BLaER1 treated with 17β-estradiol and CSF1 and Interleukin-3, amounts not matched to agents 10 nM and 100 nM (cell line): ENCODE results near the gene ZNF76.

Experiments
- H3K27ac ChIP-seq, 11 experiments: shearing (Covaris generic); formaldehyde crosslinking; 2 replicates each; pipeline ENCODE4 v1.8.1; 2022
- H3K27me3 ChIP-seq, 11 experiments: shearing (Covaris generic); formaldehyde crosslinking; 2 replicates each; pipeline ENCODE4 v1.8.1; 2022
- H3K36me3 ChIP-seq, 11 experiments: shearing (Covaris generic); formaldehyde crosslinking; 2 replicates each; pipeline ENCODE4 v1.8.1; 2022
- H3K4me1 ChIP-seq, 10 experiments: shearing (Covaris generic); formaldehyde crosslinking; 2 replicates each; pipeline ENCODE4 v1.8.1; 2022
- H3K4me2 ChIP-seq, 11 experiments: shearing (Covaris generic); formaldehyde crosslinking; 2 replicates each; pipeline ENCODE4 v1.8.1; 2022
- H3K4me3 ChIP-seq, 10 experiments: shearing (Covaris generic); formaldehyde crosslinking; 2 replicates each; pipeline ENCODE4 v1.8.1; 2022
- H3K9ac ChIP-seq, 11 experiments: shearing (Covaris generic); formaldehyde crosslinking; 2 replicates each; pipeline ENCODE4 v1.8.1; 2022
- H3K9me3 ChIP-seq, 11 experiments: shearing (Covaris generic); formaldehyde crosslinking; replicated peaks in 1 of 11; 2 replicates each; pipeline ENCODE4 v1.8.1; 2022
- H4K20me1 ChIP-seq, 11 experiments: shearing (Covaris generic); formaldehyde crosslinking; 2 replicates each; pipeline ENCODE4 v1.8.1; 2022
- Cebpa-rat ChIP-seq, 11 experiments: shearing (Covaris generic); IDR thresholded peaks; 2 replicates each; pipeline ENCODE4 v1.8.1; 2022

The ZNF76 gene

GRCh38 chr6:35283361-35283760 lies 23.8 kb downstream of the ZNF76 start:
- no peak overlapping the region for H3K9ac ChIP-seq
- H3K4me1 ChIP-seq: peaks cover 0 to 21% (median 12%) of the 10 kb centered on the region in 10 experiments; a peak in 15 of 20 replicates
- peaks cover 0 to 24% (median 0%) of the 10 kb centered on the region in 11 experiments; a peak in 5 of 22 replicates for H4K20me1 ChIP-seq
- no peak overlapping the region for H3K27ac ChIP-seq
- H3K4me3 ChIP-seq: no peak overlapping the region
- H3K9me3 ChIP-seq: no peaks in the 10 kb centered on the region
- no peaks in the 10 kb centered on the region for H3K27me3 ChIP-seq
- H3K4me2 ChIP-seq: no peak overlapping the region
- H3K36me3 ChIP-seq: peaks cover 69 to 79% (median 76%) of the 10 kb centered on the region in 11 experiments
- TF ChIP-seq Cebpa-rat (IDR thresholded peaks at IDR 0.05): no peak

GRCh38 chr6:35287671-35288396 lies 28.3 kb downstream of the ZNF76 start:
- Histone ChIP-seq H3K4me2 (no peak overlapping the region), H3K36me3 (peaks cover 88 to 99% (median 96%) of the 10 kb centered on the region in 11 experiments), H3K9me3 (no peaks in the 10 kb centered on the region), H3K27ac (no peak overlapping the region), H3K27me3 (no peaks in the 10 kb centered on the region), H3K9ac (no peak overlapping the region), H3K4me3 (no peak overlapping the region), H4K20me1 (peaks cover 0 to 47% (median 4%) of the 10 kb centered on the region in 11 experiments; a peak in 7 of 22 replicates), H3K4me1 (peaks cover 0 to 18% (median 15%) of the 10 kb centered on the region in 10 experiments; a peak in 15 of 20 replicates)
- TF ChIP-seq Cebpa-rat (IDR thresholded peaks at IDR 0.05): no peak

- no peak for TF ChIP-seq Cebpa-rat (IDR thresholded peaks at IDR 0.05)
- Histone ChIP-seq H3K4me2 (no peak overlapping the region), H3K36me3 (peaks cover 78 to 99% (median 96%) of the 10 kb centered on the region in 11 experiments), H3K27me3 (no peaks in the 10 kb centered on the region), H3K4me3 (no peak overlapping the region), H3K27ac (no peak overlapping the region), H3K9me3 (no peaks in the 10 kb centered on the region), H4K20me1 (peaks cover 0 to 52% (median 6%) of the 10 kb centered on the region in 11 experiments; a peak in 7 of 22 replicates), H3K4me1 (peaks cover 0 to 28% (median 25%) of the 10 kb centered on the region in 10 experiments; a peak in 15 of 20 replicates), H3K9ac (no peak overlapping the region)
These were observed 29.3 kb downstream of the ZNF76 start for GRCh38 chr6:35288834-35289233.

GRCh38 chr6:35291491-35291890 lies 32.0 kb downstream of the ZNF76 start:
- peak overlapping the region in 8 of 11 experiments; percentile 57 to 98 (median 78); a peak in 15 of 22 replicates for H3K4me2 ChIP-seq
- no peak overlapping the region for H3K27ac ChIP-seq
- H3K9me3 ChIP-seq: no peaks in the 10 kb centered on the region
- TF ChIP-seq Cebpa-rat (IDR thresholded peaks at IDR 0.05): no peak
- no peak overlapping the region for H3K9ac ChIP-seq
- no peaks in the 10 kb centered on the region for H3K27me3 ChIP-seq
- peaks cover 0 to 43% (median 6%) of the 10 kb centered on the region in 11 experiments; a peak in 6 of 22 replicates for H4K20me1 ChIP-seq
- peaks cover 7 to 54% (median 49%) of the 10 kb centered on the region in 10 experiments for H3K4me1 ChIP-seq
- H3K36me3 ChIP-seq: peaks cover 54 to 95% (median 80%) of the 10 kb centered on the region in 11 experiments
- H3K4me3 ChIP-seq: no peak overlapping the region

- H3K9ac ChIP-seq: peak overlapping the region in 6 of 11 experiments; percentile 14 to 47 (median 24); a peak in 5 of 22 replicates
- peak overlapping the region in 1 of 10 experiments; percentile 23; a peak in 1 of 20 replicates for H3K4me3 ChIP-seq
- H3K4me2 ChIP-seq: peak overlapping the region in 8 of 11 experiments; percentile 57 to 98 (median 78); a peak in 17 of 22 replicates
- no peaks in the 10 kb centered on the region for H3K9me3 ChIP-seq
- H3K36me3 ChIP-seq: peaks cover 44 to 88% (median 70%) of the 10 kb centered on the region in 11 experiments
- no peaks in the 10 kb centered on the region for H3K27me3 ChIP-seq
- H3K4me1 ChIP-seq: peaks cover 17 to 64% (median 59%) of the 10 kb centered on the region in 10 experiments
- H4K20me1 ChIP-seq: peaks cover 0 to 41% (median 6%) of the 10 kb centered on the region in 11 experiments; a peak in 6 of 22 replicates
- TF ChIP-seq Cebpa-rat (IDR thresholded peaks at IDR 0.05): no peak
- H3K27ac ChIP-seq: no peak overlapping the region
These were observed 33.0 kb downstream of the ZNF76 start for GRCh38 chr6:35292494-35292893.

GRCh38 chr6:35293681-35294080 lies 34.1 kb downstream of the ZNF76 start:
- no peak overlapping the region for H3K27ac ChIP-seq
- no peak overlapping the region for H3K4me3 ChIP-seq
- no peak for TF ChIP-seq Cebpa-rat (IDR thresholded peaks at IDR 0.05)
- peak overlapping the region in 7 of 11 experiments; percentile 59 to 98 (median 79); a peak in 11 of 22 replicates for H3K4me2 ChIP-seq
- no peaks in the 10 kb centered on the region for H3K9me3 ChIP-seq
- no peaks in the 10 kb centered on the region for H3K27me3 ChIP-seq
- H3K4me1 ChIP-seq: peaks cover 29 to 76% (median 70%) of the 10 kb centered on the region in 10 experiments
- H3K9ac ChIP-seq: peak overlapping the region in 2 of 11 experiments; percentile 22 to 42; a peak in 2 of 22 replicates
- H4K20me1 ChIP-seq: peaks cover 0 to 33% (median 6%) of the 10 kb centered on the region in 11 experiments; a peak in 6 of 22 replicates
- peaks cover 32 to 76% (median 58%) of the 10 kb centered on the region in 11 experiments for H3K36me3 ChIP-seq

- H3K27me3 ChIP-seq: no peaks in the 10 kb centered on the region
- H4K20me1 ChIP-seq: peaks cover 0 to 33% (median 6%) of the 10 kb centered on the region in 11 experiments; a peak in 6 of 22 replicates
- H3K4me3 ChIP-seq: no peak overlapping the region
- H3K4me1 ChIP-seq: peaks cover 36 to 84% (median 78%) of the 10 kb centered on the region in 10 experiments
- peak overlapping the region in 1 of 11 experiments; percentile 90; a peak in 1 of 22 replicates for H3K9ac ChIP-seq
- peaks cover 24 to 69% (median 51%) of the 10 kb centered on the region in 11 experiments for H3K36me3 ChIP-seq
- no peak for TF ChIP-seq Cebpa-rat (IDR thresholded peaks at IDR 0.05)
- H3K9me3 ChIP-seq: no peaks in the 10 kb centered on the region
- H3K27ac ChIP-seq: no peak overlapping the region
- peak overlapping the region in 9 of 11 experiments; percentile 94 to 99 (median 98); a peak in 15 of 22 replicates for H3K4me2 ChIP-seq
These were observed 34.9 kb downstream of the ZNF76 start for GRCh38 chr6:35294308-35294945.

GRCh38 chr6:35295036-35295435 lies 35.5 kb downstream of the ZNF76 start:
- H3K36me3 ChIP-seq: peaks cover 20 to 62% (median 45%) of the 10 kb centered on the region in 11 experiments
- peaks cover 0 to 30% (median 6%) of the 10 kb centered on the region in 11 experiments; a peak in 6 of 22 replicates for H4K20me1 ChIP-seq
- H3K4me2 ChIP-seq: peak overlapping the region; percentile 11 to 99 (median 97); a peak in 18 of 22 replicates
- H3K4me3 ChIP-seq: peak overlapping the region in 1 of 10 experiments; percentile 4; a peak in 1 of 20 replicates
- TF ChIP-seq Cebpa-rat (IDR thresholded peaks at IDR 0.05): no peak
- no peaks in the 10 kb centered on the region for H3K27me3 ChIP-seq
- peak overlapping the region in 8 of 11 experiments; percentile 42 to 92 (median 90); a peak in 12 of 22 replicates for H3K9ac ChIP-seq
- peaks cover 41 to 90% (median 84%) of the 10 kb centered on the region in 10 experiments for H3K4me1 ChIP-seq
- H3K9me3 ChIP-seq: no peaks in the 10 kb centered on the region
- peak overlapping the region in 8 of 11 experiments; percentile 30 to 96 (median 92); a peak in 10 of 22 replicates for H3K27ac ChIP-seq
